ENCODE measurements around the gene SMOC1. TPM values are rescaled to one million over a fixed set of nuclear protein-coding genes. Genes with fewer than 3 reads are reported as not detected.

SMOC1 gene
- total and polyA plus RNA-seq, 7 donors: 3.2 to 10.6 (median 6.2) TPM

- no peak overlapping the region for H3K4me3 ChIP-seq
- ATAC-seq: no peak
- no peaks in the 10 kb centered on the region for H3K9me3 ChIP-seq
- H3K27me3 ChIP-seq (ENCODE audit: insufficient read depth in 3 of 3, low read length in 2 of 3): no peaks in the 10 kb centered on the region
- WGBS, 3 donors: 73 to 81% (median 74%) methylated on average over 5 of the region's 5 CpGs
- TF ChIP-seq CTCF (IDR thresholded peaks at IDR 0.05): no peak
- no peak for DNase-seq
- no peaks in the 10 kb centered on the region for H3K4me1 ChIP-seq
- no peaks in the 10 kb centered on the region for H3K36me3 ChIP-seq (ENCODE audit: insufficient read depth in 1 of 2, low read depth in 1 of 2)
- H3K27ac ChIP-seq: no peak overlapping the region
- intact Hi-C loops (cut with DNase I): no loop called here
Observed at GRCh38 chr14:70005281-70005805, 126.1 kb downstream of the SMOC1 start.

- intact Hi-C loops (cut with DNase I): no loop called here
- no peak for TF ChIP-seq CTCF (IDR thresholded peaks at IDR 0.05)
- no peaks in the 10 kb centered on the region for H3K36me3 ChIP-seq (ENCODE audit: insufficient read depth in 1 of 2, low read depth in 1 of 2)
- no peaks in the 10 kb centered on the region for H3K4me1 ChIP-seq
- WGBS, 3 donors: 85 to 89% (median 89%) methylated on average over 6 of the region's 6 CpGs
- ATAC-seq (no peak), DNase-seq (no peak)
- H3K4me3 ChIP-seq: no peak overlapping the region
- no peak overlapping the region for H3K27ac ChIP-seq
- H3K27me3 ChIP-seq (ENCODE audit: insufficient read depth in 3 of 3, low read length in 2 of 3): no peaks in the 10 kb centered on the region
- H3K9me3 ChIP-seq: no peaks in the 10 kb centered on the region
Observed at GRCh38 chr14:70006699-70007098, 127.5 kb downstream of the SMOC1 start.

GRCh38 chr14:70008284-70009262 lies 129.4 kb downstream of the SMOC1 start:
- Histone ChIP-seq H3K9me3 (no peaks in the 10 kb centered on the region), H3K4me1 (no peaks in the 10 kb centered on the region), H3K27ac (no peak overlapping the region), H3K4me3 (no peak overlapping the region), H3K27me3 (ENCODE audit: insufficient read depth in 3 of 3, low read length in 2 of 3) (no peaks in the 10 kb centered on the region), H3K36me3 (ENCODE audit: insufficient read depth in 1 of 2, low read depth in 1 of 2) (no peaks in the 10 kb centered on the region)
- intact Hi-C loops (cut with DNase I): no loop called here
- WGBS, 3 donors: 50 to 55% (median 54%) methylated on average over 6 of the region's 6 CpGs
- ATAC-seq (no peak), DNase-seq (no peak)
- TF ChIP-seq CTCF (IDR thresholded peaks at IDR 0.05): no peak

- no peaks in the 10 kb centered on the region for H3K4me1 ChIP-seq
- no peaks in the 10 kb centered on the region for H3K9me3 ChIP-seq
- TF ChIP-seq CTCF (IDR thresholded peaks at IDR 0.05): no peak
- H3K4me3 ChIP-seq: no peak overlapping the region
- no peaks in the 10 kb centered on the region for H3K27me3 ChIP-seq (ENCODE audit: insufficient read depth in 3 of 3, low read length in 2 of 3)
- no peak for DNase-seq
- no peaks in the 10 kb centered on the region for H3K36me3 ChIP-seq (ENCODE audit: insufficient read depth in 1 of 2, low read depth in 1 of 2)
- ATAC-seq: no peak
- intact Hi-C loops (cut with DNase I): loop anchor here in 1 of 2 donors (5.0 kb wide), 1 partner anchor 133 kb away; the partner anchor contains the start of gene SMOC1
- H3K27ac ChIP-seq: no peak overlapping the region
- 72 to 79% (median 79%) methylated on average over 8 of the region's 8 CpGs for WGBS, 3 donors
Observed at GRCh38 chr14:70009961-70010360, 130.7 kb downstream of the SMOC1 start.

Measured in psoas muscle (tissue), 8 donors.